Parathyroid adenoma (tissue), 2 donors: ENCODE measurements around the gene ARHGAP4.

Experiments
- H2AFZ ChIP-seq: fragments of 300-600 bp; sonication (generic); one replicate; pipeline ENCODE4 v1.7.0; 2017; ENCODE audit warnings: antibody characterized with exemption, mild to moderate bottlenecking
- H3K27ac ChIP-seq: fragments of 300-600 bp; sonication (generic); one replicate; pipeline ENCODE4 v1.7.0; 2017
- H3K27me3 ChIP-seq: fragments of 300-600 bp; sonication (generic); one replicate; pipeline ENCODE4 v1.7.0; 2017; ENCODE audit warnings: low read length; ENCODE audit not compliant: control insufficient read depth, insufficient read depth
- H3K36me3 ChIP-seq: fragments of 300-600 bp; sonication (generic); one replicate; pipeline ENCODE4 v1.7.0; 2017; ENCODE audit warnings: low read length; ENCODE audit not compliant: control insufficient read depth, insufficient read depth
- H3K4me1 ChIP-seq: fragments of 300-600 bp; sonication (generic); one replicate; pipeline ENCODE4 v1.7.0; 2017; ENCODE audit warnings: control low read depth
- H3K4me2 ChIP-seq: fragments of 300-600 bp; sonication (generic); one replicate; pipeline ENCODE4 v1.7.0; 2017; ENCODE audit warnings: low read length
- H3K4me3 ChIP-seq: fragments of 300-600 bp; sonication (generic); one replicate; pipeline ENCODE4 v1.7.0; 2017; ENCODE audit warnings: low read depth, low read length
- H3K79me2 ChIP-seq: fragments of 300-600 bp; sonication (generic); one replicate; pipeline ENCODE4 v1.7.0; 2017; ENCODE audit warnings: control low read depth
- H3K9ac ChIP-seq: fragments of 300-600 bp; sonication (generic); one replicate; pipeline ENCODE4 v1.7.0; 2017; ENCODE audit warnings: mild to moderate bottlenecking
- H3K9me3 ChIP-seq: fragments of 300-600 bp; sonication (generic); one replicate; pipeline ENCODE4 v1.7.0; 2017; ENCODE audit warnings: low read length; ENCODE audit not compliant: control insufficient read depth
- CTCF ChIP-seq: fragments of 300-600 bp; sonication (generic); IDR thresholded peaks from one replicate; pipeline ENCODE4 v1.7.0; 2017; ENCODE audit warnings: antibody characterized with exemption, mild to moderate bottlenecking
- donor health status: primary hyperparathyroidism.

ARHGAP4 gene

GRCh38 chrX:153944140-153944799 lies 18.2 kb upstream of the ARHGAP4 start, which contains the start of gene RENBP:
Gene RENBP, minus strand, starts transcription at chrX:153944643. Its CDS starts 33 bp downstream, at chrX:153944610.
- no peak within 1 kb of the TSS for H2AFZ ChIP-seq
- H3K9me3 ChIP-seq = no peaks in the 10 kb centered on the region
- H3K79me2 ChIP-seq = no peaks in the 10 kb centered on the region
- H3K4me1 ChIP-seq = no peaks in the 10 kb centered on the region
- TF ChIP-seq CTCF = no peak
- H3K36me3 ChIP-seq = no peaks in the 10 kb centered on the region
- H3K27ac ChIP-seq = no peak within 1 kb of the TSS
- H3K4me3 ChIP-seq = no peak within 1 kb of the TSS
- H3K4me2 ChIP-seq = no peak within 1 kb of the TSS
- no peak within 1 kb of the TSS for H3K9ac ChIP-seq
- H3K27me3 ChIP-seq = no peaks in the 10 kb centered on the region

- no peak overlapping the region for H3K4me3 ChIP-seq
- H3K27ac ChIP-seq = no peak overlapping the region
These were observed 15.5 kb upstream of the ARHGAP4 start for GRCh38 chrX:153941336-153942252.

GRCh38 chrX:153939573-153939972 lies 13.5 kb upstream of the ARHGAP4 start:
- TF ChIP-seq CTCF = no peak

More at GRCh38 chrX:153941336-153942252, 15.5 kb upstream of the ARHGAP4 start:
- TF ChIP-seq CTCF = no peak
- Histone ChIP-seq H3K4me2 (no peak overlapping the region), H2AFZ (no peak overlapping the region), H3K36me3 (no peaks in the 10 kb centered on the region), H3K79me2 (no peaks in the 10 kb centered on the region), H3K4me1 (no peaks in the 10 kb centered on the region), H3K9me3 (no peaks in the 10 kb centered on the region), H3K9ac (no peak overlapping the region), H3K27me3 (no peaks in the 10 kb centered on the region)

GRCh38 chrX:153938226-153938786 lies 12.2 kb upstream of the ARHGAP4 start:
- Histone ChIP-seq H3K9ac (no peak overlapping the region), H3K4me1 (no peaks in the 10 kb centered on the region), H3K9me3 (no peaks in the 10 kb centered on the region), H3K4me3 (no peak overlapping the region), H3K36me3 (no peaks in the 10 kb centered on the region), H2AFZ (no peak overlapping the region), H3K27me3 (no peaks in the 10 kb centered on the region), H3K79me2 (no peaks in the 10 kb centered on the region), H3K4me2 (no peak overlapping the region), H3K27ac (no peak overlapping the region)
- no peak for TF ChIP-seq CTCF

More at GRCh38 chrX:153939573-153939972, 13.5 kb upstream of the ARHGAP4 start:
- no peaks in the 10 kb centered on the region for H3K79me2 ChIP-seq
- no peak overlapping the region for H3K9ac ChIP-seq
- no peak overlapping the region for H2AFZ ChIP-seq
- no peak overlapping the region for H3K4me3 ChIP-seq
- no peaks in the 10 kb centered on the region for H3K9me3 ChIP-seq
- no peaks in the 10 kb centered on the region for H3K4me1 ChIP-seq
- H3K27ac ChIP-seq = no peak overlapping the region
- H3K4me2 ChIP-seq = no peak overlapping the region
- no peaks in the 10 kb centered on the region for H3K27me3 ChIP-seq
- no peaks in the 10 kb centered on the region for H3K36me3 ChIP-seq
